K562 (cell line): Measurements from ENCODE around the gene POLR2H. TPM values are rescaled to one million over a fixed set of nuclear protein-coding genes. Genes with fewer than 3 reads are reported as not detected.

Experiments
- ARID2 ChIP-seq: fragments of 450-650 bp; IDR thresholded peaks from 2 replicates; pipeline ENCODE4 v1.6.1; 2017; ENCODE audit warnings: antibody characterized with exemption, mild to moderate bottlenecking
- CHD1 ChIP-seq: fragments of 200-600 bp; sonication (generic); IDR thresholded peaks from one replicate; pipeline ENCODE4 v1.6.1; 2012; ENCODE audit warnings: mild to moderate bottlenecking, moderate library complexity, low read length, inconsistent platforms
- CTCFL ChIP-seq: IDR thresholded peaks from 2 replicates; pipeline ENCODE4 v1.6.1; 2011; ENCODE audit warnings: borderline replicate concordance, low read depth, mild to moderate bottlenecking, moderate library complexity, low read length; ENCODE audit not compliant: insufficient read depth, poor library complexity, severe bottlenecking
- DLX4 ChIP-seq: fragments of 250-450 bp; sonication (Bioruptor Pico); IDR thresholded peaks from 2 replicates; pipeline ENCODE4 v1.6.1; 2021; ENCODE audit warnings: mild to moderate bottlenecking
- E2F1 ChIP-seq: sonication (generic); formaldehyde crosslinking; IDR thresholded peaks from 2 replicates; pipeline ENCODE4 v1.8.1; 2023; ENCODE audit warnings: mild to moderate bottlenecking, missing genetic modification reagents, moderate library complexity
- ETV1 ChIP-seq: fragments of 450-650 bp; conservative IDR thresholded peaks from 2 replicates; pipeline ENCODE4 v1.6.1; 2016; ENCODE audit warnings: missing genetic modification characterization, control low read depth, low read depth, missing compliant biosample characterization
- HMG20A ChIP-seq: fragments of 450-650 bp; formaldehyde crosslinking; conservative IDR thresholded peaks from 2 replicates; pipeline ENCODE4 v1.4.0; 2020; ENCODE audit warnings: mild to moderate bottlenecking, mixed read lengths
- KAT7 ChIP-seq: sonication (generic); formaldehyde crosslinking; IDR thresholded peaks from 2 replicates; pipeline ENCODE4 v1.8.0; 2022; ENCODE audit warnings: missing genetic modification reagents, mild to moderate bottlenecking, borderline replicate concordance
- MIER1 ChIP-seq: fragments of 450-650 bp; IDR thresholded peaks from 2 replicates; pipeline ENCODE4 v1.6.1; 2016; ENCODE audit warnings: antibody characterized with exemption, mild to moderate bottlenecking, low read depth
- RERE ChIP-seq: sonication (generic); formaldehyde crosslinking; IDR thresholded peaks from 2 replicates; pipeline ENCODE4 v1.8.0; 2023; ENCODE audit warnings: missing genetic modification reagents, mild to moderate bottlenecking, borderline replicate concordance
- TCFL5 ChIP-seq: fragments of 250-450 bp; sonication (Bioruptor Pico); conservative IDR thresholded peaks from 2 replicates; pipeline ENCODE4 v1.6.1; 2021; ENCODE audit warnings: mild to moderate bottlenecking, moderate library complexity, matching md5 sums
- ZC3H11A ChIP-seq: IDR thresholded peaks from 2 replicates; pipeline ENCODE4 v1.6.1; 2012; ENCODE audit warnings: low read depth, low read length, improper control_type of control experiment
- ZHX1 ChIP-seq: fragments of 150-350 bp; conservative IDR thresholded peaks from 2 replicates; pipeline ENCODE4 v1.6.1; 2014; ENCODE audit warnings: low read length
- ZNF75A ChIP-seq: fragments of 450-650 bp; formaldehyde crosslinking; IDR thresholded peaks from 2 replicates; pipeline ENCODE4 v1.4.0; 2020; ENCODE audit warnings: mild to moderate bottlenecking
- polyA plus RNA-seq, 8 experiments: library from polyadenylated mRNA; depleted of rRNA in 4 of 8; stranded (reverse) in 5 of 8; unstranded in 3 of 8; fragments of >200 nt; fragmentation: Nextera tagmentation in 2 of 8; fragmentation: Illumina TruSeq in 1 of 8; extraction: Ambion mirVana in 2 of 8; extraction: Trizol in 1 of 8; gene quantifications; 2 replicates each; pipeline versions ENCODE4 v1.2.1 to v1.2.3, GENCODE V29; 2011 to 2014; ENCODE audit warnings: inconsistent platforms in 1 of 8, missing spikeins in 1 of 8
- total RNA-seq, 7 experiments: library from RNA; depleted of rRNA in 6 of 7; stranded (reverse); fragments of >200 nt in 6 of 7; fragmentation: Illumina TruSeq in 2 of 7; extraction: Trizol in 2 of 7; gene quantifications; 2 replicates each; pipeline versions ENCODE4 v1.2.1 to v1.2.3, GENCODE V29; 2011 to 2021; ENCODE audit warnings: low replicate concordance in 1 of 7

POLR2H gene
- total and polyA plus RNA-seq, 9 of the 15 experiments (the other 6 are each of a cell fraction or from before 2014, with no cell fraction given) = 128 to 512 (median 220) TPM

GRCh38 chr3:184347321-184348056 lies 14.0 kb upstream of the POLR2H start (continued):
- TF ChIP-seq RERE (CRISPR knock-in tag) (0 out of 2 replicates have a peak, but pooled peaks have one; percentile 43), ETV1 (tag) (no peak), TCFL5 (CRISPR knock-in tag) (no peak), ARID2 (no peak), ZHX1 (no peak), ZNF75A (CRISPR knock-in tag) (no peak), KAT7 (no peak), CTCFL (no peak), ZC3H11A (no peak), CHD1 (no peak), MIER1 (no peak), DLX4 (no peak), HMG20A (CRISPR knock-in tag) (no peak), E2F1 (CRISPR knock-in tag) (no peak)
